Fibroblast of the aortic adventitia (primary cell): ENCODE results near the gene KRT32. TPM values are rescaled to one million over a fixed set of nuclear protein-coding genes. Genes with fewer than 3 reads are reported as not detected.

Source experiments
- DNase-seq: peaks from one replicate; pipeline ENCODE4 v3.0.0-alpha.2; 2010; ENCODE audit warnings: low read depth
- H3K4me3 ChIP-seq: 2 replicates; pipeline ENCODE4 v1.5.1; 2011; ENCODE audit warnings: low read depth, mild to moderate bottlenecking, control low read depth, low read length, moderate library complexity
- CTCF ChIP-seq: IDR thresholded peaks from 2 replicates; pipeline ENCODE4 v1.5.1; 2011; ENCODE audit warnings: mild to moderate bottlenecking, low read length, control low read depth, inconsistent platforms; ENCODE audit not compliant: insufficient read depth
- total RNA-seq: library from RNA; depleted of rRNA; stranded (reverse); fragments of >200 nt; gene quantifications from 2 replicates; pipeline ENCODE4 v1.2.3, GENCODE V29; 2012; ENCODE audit warnings: low replicate concordance

The KRT32 gene
- total RNA-seq, 1 donor = 0.09 TPM

- TF ChIP-seq CTCF = no peak
- H3K4me3 ChIP-seq = no peak overlapping the region
- no peak for DNase-seq
These were observed 11.0 kb downstream of the KRT32 start for GRCh38 chr17:41456204-41456603.

GRCh38 chr17:41455236-41455635 is 11.9 kb downstream of the KRT32 start:
- peak; percentile 46 for DNase-seq
- no peak overlapping the region for H3K4me3 ChIP-seq
- no peak for TF ChIP-seq CTCF

GRCh38 chr17:41453066-41453465 is 14.1 kb downstream of the KRT32 start:
- TF ChIP-seq CTCF = no peak
- DNase-seq = no peak
- no peak overlapping the region for H3K4me3 ChIP-seq

- no peak for TF ChIP-seq CTCF
- DNase-seq = no peak
- no peak overlapping the region for H3K4me3 ChIP-seq
These were observed 14.9 kb downstream of the KRT32 start for GRCh38 chr17:41452281-41452680.

- no peak overlapping the region for H3K4me3 ChIP-seq
- peak; percentile 59 for DNase-seq
- TF ChIP-seq CTCF = no peak
These were observed 15.9 kb downstream of the KRT32 start for GRCh38 chr17:41451154-41451728.

- no peak overlapping the region for H3K4me3 ChIP-seq
- no peak for TF ChIP-seq CTCF
- no peak for DNase-seq
These were observed 18.2 kb downstream of the KRT32 start for GRCh38 chr17:41449008-41449407.

- H3K4me3 ChIP-seq = no peak overlapping the region
- no peak for TF ChIP-seq CTCF
- no peak for DNase-seq
These were observed 18.7 kb downstream of the KRT32 start for GRCh38 chr17:41448506-41448905.
